HL-60 (cell line): ENCODE measurements around the gene LRBA.

Source experiments
- POLR2AphosphoS5 ChIP-seq: IDR thresholded peaks from 2 replicates; pipeline ENCODE4 v1.6.1; 2012; ENCODE audit warnings: low read depth
- TF ChIP-seq, protein P1 (sequence below): IDR thresholded peaks from one replicate; pipeline ENCODE4 v1.5.1; 2011; ENCODE audit warnings: low read length, control low read depth, inconsistent platforms; ENCODE audit not compliant: insufficient read depth
- TF ChIP-seq, protein P2 (sequence below): IDR thresholded peaks from 2 replicates; pipeline ENCODE4 v1.6.1; 2012; ENCODE audit warnings: low read depth; ENCODE audit not compliant: insufficient replicate concordance

DNA sequence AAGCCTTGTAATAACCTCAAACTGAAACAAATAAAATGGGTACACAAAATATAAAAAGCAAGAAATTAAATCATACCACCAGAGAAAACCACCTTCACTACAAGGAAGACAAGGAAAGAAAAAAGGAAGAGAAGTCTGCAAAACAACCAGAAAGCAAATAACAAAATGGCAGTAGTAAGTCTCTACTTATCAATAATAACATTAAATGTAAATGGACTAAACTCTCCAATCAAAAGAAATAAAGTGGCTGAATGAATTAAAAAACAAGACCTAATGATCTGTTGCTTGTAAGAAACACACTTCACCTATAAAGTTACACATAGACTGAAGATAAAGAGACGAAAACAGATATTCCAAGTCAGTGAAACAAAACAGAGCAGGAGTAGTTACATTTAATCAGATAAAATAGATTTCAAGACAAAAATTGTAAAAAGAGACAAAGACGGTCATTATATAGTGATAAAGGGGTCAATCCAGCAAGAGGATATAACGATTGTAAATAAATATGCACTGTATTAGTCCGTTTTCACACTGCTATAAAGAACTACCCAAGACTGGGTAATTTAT, 289.0 kb downstream of the LRBA start:
- TF ChIP-seq, protein P1, sequence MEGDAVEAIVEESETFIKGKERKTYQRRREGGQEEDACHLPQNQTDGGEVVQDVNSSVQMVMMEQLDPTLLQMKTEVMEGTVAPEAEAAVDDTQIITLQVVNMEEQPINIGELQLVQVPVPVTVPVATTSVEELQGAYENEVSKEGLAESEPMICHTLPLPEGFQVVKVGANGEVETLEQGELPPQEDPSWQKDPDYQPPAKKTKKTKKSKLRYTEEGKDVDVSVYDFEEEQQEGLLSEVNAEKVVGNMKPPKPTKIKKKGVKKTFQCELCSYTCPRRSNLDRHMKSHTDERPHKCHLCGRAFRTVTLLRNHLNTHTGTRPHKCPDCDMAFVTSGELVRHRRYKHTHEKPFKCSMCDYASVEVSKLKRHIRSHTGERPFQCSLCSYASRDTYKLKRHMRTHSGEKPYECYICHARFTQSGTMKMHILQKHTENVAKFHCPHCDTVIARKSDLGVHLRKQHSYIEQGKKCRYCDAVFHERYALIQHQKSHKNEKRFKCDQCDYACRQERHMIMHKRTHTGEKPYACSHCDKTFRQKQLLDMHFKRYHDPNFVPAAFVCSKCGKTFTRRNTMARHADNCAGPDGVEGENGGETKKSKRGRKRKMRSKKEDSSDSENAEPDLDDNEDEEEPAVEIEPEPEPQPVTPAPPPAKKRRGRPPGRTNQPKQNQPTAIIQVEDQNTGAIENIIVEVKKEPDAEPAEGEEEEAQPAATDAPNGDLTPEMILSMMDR, result no peak
- TF ChIP-seq, protein P2, sequence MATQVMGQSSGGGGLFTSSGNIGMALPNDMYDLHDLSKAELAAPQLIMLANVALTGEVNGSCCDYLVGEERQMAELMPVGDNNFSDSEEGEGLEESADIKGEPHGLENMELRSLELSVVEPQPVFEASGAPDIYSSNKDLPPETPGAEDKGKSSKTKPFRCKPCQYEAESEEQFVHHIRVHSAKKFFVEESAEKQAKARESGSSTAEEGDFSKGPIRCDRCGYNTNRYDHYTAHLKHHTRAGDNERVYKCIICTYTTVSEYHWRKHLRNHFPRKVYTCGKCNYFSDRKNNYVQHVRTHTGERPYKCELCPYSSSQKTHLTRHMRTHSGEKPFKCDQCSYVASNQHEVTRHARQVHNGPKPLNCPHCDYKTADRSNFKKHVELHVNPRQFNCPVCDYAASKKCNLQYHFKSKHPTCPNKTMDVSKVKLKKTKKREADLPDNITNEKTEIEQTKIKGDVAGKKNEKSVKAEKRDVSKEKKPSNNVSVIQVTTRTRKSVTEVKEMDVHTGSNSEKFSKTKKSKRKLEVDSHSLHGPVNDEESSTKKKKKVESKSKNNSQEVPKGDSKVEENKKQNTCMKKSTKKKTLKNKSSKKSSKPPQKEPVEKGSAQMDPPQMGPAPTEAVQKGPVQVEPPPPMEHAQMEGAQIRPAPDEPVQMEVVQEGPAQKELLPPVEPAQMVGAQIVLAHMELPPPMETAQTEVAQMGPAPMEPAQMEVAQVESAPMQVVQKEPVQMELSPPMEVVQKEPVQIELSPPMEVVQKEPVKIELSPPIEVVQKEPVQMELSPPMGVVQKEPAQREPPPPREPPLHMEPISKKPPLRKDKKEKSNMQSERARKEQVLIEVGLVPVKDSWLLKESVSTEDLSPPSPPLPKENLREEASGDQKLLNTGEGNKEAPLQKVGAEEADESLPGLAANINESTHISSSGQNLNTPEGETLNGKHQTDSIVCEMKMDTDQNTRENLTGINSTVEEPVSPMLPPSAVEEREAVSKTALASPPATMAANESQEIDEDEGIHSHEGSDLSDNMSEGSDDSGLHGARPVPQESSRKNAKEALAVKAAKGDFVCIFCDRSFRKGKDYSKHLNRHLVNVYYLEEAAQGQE, result no peak
- TF ChIP-seq POLR2AphosphoS5, result no peak
